AG04450 (cell line): ENCODE data around the gene PACRG. TPM values are rescaled to one million over a fixed set of nuclear protein-coding genes. Genes with fewer than 3 reads are reported as not detected.
"Not testable (repeated sequence)": the region's sequence is repeated elsewhere in the genome, so short reads cannot be mapped to it uniquely, and the experiment has no call there.

Source experiments
- CTCF ChIA-PET: fragments of 300-600, 350-600 bp; formaldehyde crosslinking; extraction: SDS; loops from one replicate; lab custom pipeline; 2022; ENCODE audit warnings: antibody characterized with exemption, inconsistent platforms; lab: Charles Lee
- POLR2A ChIA-PET: fragments of 350-600 bp; formaldehyde crosslinking; extraction: SDS; loops from one replicate; lab custom pipeline; 2021; ENCODE audit warnings: antibody characterized with exemption, inconsistent platforms; lab: Yijun Ruan, JAX
- DNase-seq: peaks from one replicate; pipeline ENCODE4 v3.0.0-alpha.2; 2011; ENCODE audit warnings: low read depth, low spot score
- H3K27ac ChIP-seq: one replicate; pipeline ENCODE4 v1.5.1; 2012; ENCODE audit warnings: low read depth, low read length, control low read depth
- H3K27me3 ChIP-seq: one replicate; pipeline ENCODE4 v1.6.0; 2012; ENCODE audit warnings: low read length; ENCODE audit not compliant: control insufficient read depth, insufficient read depth
- H3K4me3 ChIP-seq: 2 replicates; pipeline ENCODE4 v1.5.1; 2011; ENCODE audit warnings: mild to moderate bottlenecking, low read depth, low read length, control low read depth
- H3K9me3 ChIP-seq: 2 replicates; pipeline ENCODE4 v1.5.1; 2012; ENCODE audit warnings: low read length; ENCODE audit not compliant: control insufficient read depth, insufficient read depth
- polyA minus RNA-seq: library from RNA; depleted of rRNA, polyadenylated mRNA; stranded (reverse); fragments of >200 nt; gene quantifications from 2 replicates; pipeline ENCODE4 v1.2.3, GENCODE V29; 2011; rRNA and poly(A)+ RNA removed
- polyA plus RNA-seq: library from polyadenylated mRNA; depleted of rRNA; stranded (reverse); fragments of >200 nt; gene quantifications from 2 replicates; pipeline ENCODE4 v1.2.3, GENCODE V29; 2011; rRNA removed
- TF ChIP-seq, protein P1 (sequence below): IDR thresholded peaks from 2 replicates; pipeline ENCODE4 v1.5.1; 2011; ENCODE audit warnings: low read depth, low read length, control low read depth, inconsistent platforms

PACRG gene
- not detected in 2 replicates for polyA plus RNA-seq
- not detected in 2 replicates for polyA minus RNA-seq

DNA sequence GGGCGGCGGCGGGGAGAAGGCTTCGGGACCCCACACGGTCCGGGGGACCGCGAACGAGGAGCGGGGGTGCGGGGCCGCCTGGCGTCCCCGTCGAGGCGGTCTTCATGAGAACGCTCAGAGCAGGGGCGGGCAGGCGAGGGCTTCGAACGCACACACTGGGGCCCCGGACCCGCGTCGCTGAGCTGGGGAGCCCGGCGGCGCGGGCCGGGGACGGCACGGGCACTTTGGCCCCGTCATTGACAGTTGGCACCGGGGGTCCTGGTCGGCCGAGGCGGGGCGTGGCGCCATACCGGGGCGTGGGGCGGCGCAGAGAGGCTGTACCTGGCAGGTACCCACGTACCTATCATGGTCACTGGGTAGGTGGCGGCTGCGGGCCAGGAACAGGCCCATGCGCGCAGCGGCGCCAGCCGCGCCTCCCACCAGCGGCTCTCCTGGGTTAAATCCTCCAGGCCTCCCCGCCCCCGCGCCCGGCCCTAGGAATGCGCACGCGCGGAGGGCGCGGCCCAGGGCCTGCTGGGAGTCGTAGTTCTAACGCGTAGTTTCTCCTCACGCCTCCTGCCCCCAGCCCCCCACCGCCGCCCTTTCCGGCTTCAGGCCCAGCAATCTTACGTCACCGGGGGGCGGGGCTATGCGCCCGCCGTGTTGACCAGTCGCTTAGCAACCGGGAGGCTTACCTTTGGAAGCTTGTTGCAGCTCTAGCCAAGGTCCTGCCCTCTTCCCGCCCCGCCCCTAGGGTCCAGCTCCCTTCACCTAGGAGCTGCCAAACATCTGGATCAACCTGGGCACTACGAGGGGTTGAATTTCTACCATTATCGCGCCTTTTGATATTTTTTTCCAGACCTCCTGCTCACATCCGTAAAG is at the start of gene PACRG, which contains the start of gene PRKN:
PACRG (plus strand) TSS at position 653 of the 861 bp plus-strand sequence.
PRKN (minus strand) TSS at position 445 of the 861 bp plus-strand sequence.
- ChIA-PET POLR2A (no interaction called here), CTCF (no interaction called here)
- DNase-seq = peak; percentile 77
- TF ChIP-seq, protein P1, sequence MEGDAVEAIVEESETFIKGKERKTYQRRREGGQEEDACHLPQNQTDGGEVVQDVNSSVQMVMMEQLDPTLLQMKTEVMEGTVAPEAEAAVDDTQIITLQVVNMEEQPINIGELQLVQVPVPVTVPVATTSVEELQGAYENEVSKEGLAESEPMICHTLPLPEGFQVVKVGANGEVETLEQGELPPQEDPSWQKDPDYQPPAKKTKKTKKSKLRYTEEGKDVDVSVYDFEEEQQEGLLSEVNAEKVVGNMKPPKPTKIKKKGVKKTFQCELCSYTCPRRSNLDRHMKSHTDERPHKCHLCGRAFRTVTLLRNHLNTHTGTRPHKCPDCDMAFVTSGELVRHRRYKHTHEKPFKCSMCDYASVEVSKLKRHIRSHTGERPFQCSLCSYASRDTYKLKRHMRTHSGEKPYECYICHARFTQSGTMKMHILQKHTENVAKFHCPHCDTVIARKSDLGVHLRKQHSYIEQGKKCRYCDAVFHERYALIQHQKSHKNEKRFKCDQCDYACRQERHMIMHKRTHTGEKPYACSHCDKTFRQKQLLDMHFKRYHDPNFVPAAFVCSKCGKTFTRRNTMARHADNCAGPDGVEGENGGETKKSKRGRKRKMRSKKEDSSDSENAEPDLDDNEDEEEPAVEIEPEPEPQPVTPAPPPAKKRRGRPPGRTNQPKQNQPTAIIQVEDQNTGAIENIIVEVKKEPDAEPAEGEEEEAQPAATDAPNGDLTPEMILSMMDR = no peak
- Histone ChIP-seq H3K4me3 (peak within 1 kb of the TSS; percentile 76), H3K27me3 (no peaks in the 10 kb centered on the region), H3K9me3 (no peaks in the 10 kb centered on the region), H3K27ac (no peak within 1 kb of the TSS)

GRCh38 chr6:162678896-162679295 is 48.9 kb upstream of the PACRG start:
- CTCF ChIA-PET, H3K27me3 ChIP-seq, H3K27ac ChIP-seq, DNase-seq, POLR2A ChIA-PET, H3K9me3 ChIP-seq, H3K4me3 ChIP-seq: not testable (repeated sequence)

- no peak for DNase-seq
- TF ChIP-seq, protein P1 = no peak
- Histone ChIP-seq H3K9me3 (no peaks in the 10 kb centered on the region; the same call in 1 of the 2 replicates), H3K27me3 (no peaks in the 10 kb centered on the region), H3K27ac (no peak overlapping the region), H3K4me3 (no peak overlapping the region)
- POLR2A ChIA-PET = no interaction called here
- CTCF ChIA-PET = no interaction called here
Observed at GRCh38 chr6:162679681-162680080, 48.1 kb upstream of the PACRG start.

GRCh38 chr6:162680367-162680766 is 47.4 kb upstream of the PACRG start:
- TF ChIP-seq, protein P1 = no peak
- Histone ChIP-seq H3K27ac (no peak overlapping the region), H3K27me3 (no peaks in the 10 kb centered on the region), H3K9me3 (no peaks in the 10 kb centered on the region; the same call in 1 of the 2 replicates), H3K4me3 (no peak overlapping the region)
- ChIA-PET POLR2A (no interaction called here), CTCF (no interaction called here)
- DNase-seq = no peak

DNA sequence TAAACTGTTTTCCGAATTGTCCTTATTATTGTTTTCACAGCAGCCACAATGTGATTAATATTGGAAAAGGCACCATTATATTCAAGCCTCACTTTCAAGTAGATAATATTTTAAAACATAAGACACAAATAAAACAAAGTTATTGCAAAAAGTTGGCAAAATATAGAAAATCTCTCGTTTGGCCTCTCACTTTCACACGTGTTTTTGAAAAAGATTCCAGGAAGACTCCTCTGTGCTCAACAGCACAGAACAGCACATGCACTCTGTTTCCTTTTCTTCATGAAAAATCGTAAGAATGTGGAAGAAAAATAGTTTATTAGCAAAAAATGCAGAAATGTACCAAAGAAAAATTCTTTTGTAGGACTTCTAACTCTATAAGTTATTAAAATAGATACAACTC is 46.9 kb upstream of the PACRG start:
- CTCF ChIA-PET = no interaction called here
- H3K4me3 ChIP-seq = no peak overlapping the region
- no peak for DNase-seq
- TF ChIP-seq, protein P1 = no peak
- POLR2A ChIA-PET = no interaction called here
- H3K9me3 ChIP-seq = no peaks in the 10 kb centered on the region; the same call in 1 of the 2 replicates
- H3K27ac ChIP-seq = no peak overlapping the region
- H3K27me3 ChIP-seq = no peaks in the 10 kb centered on the region
